ENCODE results near the gene CPEB3. TPM values are rescaled to one million over a fixed set of nuclear protein-coding genes. Genes with fewer than 3 reads are reported as not detected.
A peak's percentile ranks its signal among the peaks of the same experiment; 100 is the strongest.

Gene CPEB3
- total RNA-seq, 1 experiment from 2014 or later = 1.0 TPM

GRCh38 chr10:92052088-92052487 is 238.8 kb downstream of the CPEB3 start:
- Histone ChIP-seq H3K9ac (ENCODE audit: extremely low read depth, insufficient read length, low read length) (no peak overlapping the region), H2BK5ac (ENCODE audit: insufficient read length, low read length) (no peak overlapping the region), H3K56ac (ENCODE audit: insufficient read length, low read depth, low read length) (no peak overlapping the region), H2AFZ (ENCODE audit: low read length) (no peak overlapping the region), H3K4me1 (ENCODE audit: insufficient read depth, low read length) (0 out of 2 replicates have a peak, but pooled peaks cover 2% of the 10 kb centered on the region), H3K79me2 (ENCODE audit: insufficient read depth, low read length) (no peaks in the 10 kb centered on the region), H4K5ac (ENCODE audit: insufficient read length, low read depth, low read length) (no peak overlapping the region), H2BK15ac (ENCODE audit: low read depth, low read length) (no peak overlapping the region), H3K4ac (ENCODE audit: low read depth, low read length) (no peak overlapping the region), H3K4me2 (ENCODE audit: insufficient read depth, insufficient read length, low read length) (no peak overlapping the region), H3K23me2 (ENCODE audit: insufficient read length, low read depth, low read length, poor library complexity, severe bottlenecking) (no peaks in the 10 kb centered on the region), H3T11ph (ENCODE audit: low read length) (no peak overlapping the region), H3K23ac (ENCODE audit: insufficient read length, low read depth, low read length) (no peak overlapping the region), H2BK12ac (ENCODE audit: insufficient read length, low read depth, low read length) (no peak overlapping the region), H2BK20ac (ENCODE audit: low read depth, low read length, poor library complexity, severe bottlenecking) (no peak overlapping the region), H2AK5ac (ENCODE audit: insufficient read length, low read length) (no peak overlapping the region), H3K14ac (ENCODE audit: insufficient read depth, low read length) (no peak overlapping the region), H4K8ac (replicated peaks; ENCODE audit: insufficient read length, low read depth, low read length) (no peak overlapping the region), H3K27me3 (ENCODE audit: insufficient read depth, low read length) (no peaks in the 10 kb centered on the region), H3K79me1 (ENCODE audit: insufficient read depth, low read depth, low read length, poor library complexity, severe bottlenecking) (no peaks in the 10 kb centered on the region), H3K27ac (ENCODE audit: insufficient read length, low read depth, low read length) (no peak overlapping the region), H3K18ac (ENCODE audit: insufficient read length, low read depth, low read length) (no peak overlapping the region), H4K20me1 (ENCODE audit: control insufficient read depth, insufficient read depth, insufficient read length) (no peaks in the 10 kb centered on the region), H3K9me3 (ENCODE audit: control insufficient read depth, low read depth, low read length) (no peaks in the 10 kb centered on the region), H4K91ac (ENCODE audit: insufficient read length, low read depth, low read length) (no peak overlapping the region), H2BK120ac (ENCODE audit: low read depth, low read length, poor library complexity, severe bottlenecking) (no peak overlapping the region)
- no CpG with 5 or more reads among the region's 18 CpGs for WGBS (ENCODE audit: extremely low coverage, insufficient read length, low lambda C conversion rate)
- Mint-ChIP-seq H3K4me1 (peaks cover 0 to 6% of the 10 kb centered on the region in 2 experiments; a peak in 3 of 4 replicates), H3K9me3 (no peaks in the 10 kb centered on the region), H3K27me3 (ENCODE audit: low read depth) (no peaks in the 10 kb centered on the region), H3K4me3 (no peak overlapping the region), H3K27ac (peak overlapping the region in 1 of 3 experiments; percentile 56; a peak in 1 of 7 replicates), H3K36me3 (ENCODE audit: insufficient read depth in 1 of 3, low read depth in 3 of 3) (no peaks in the 10 kb centered on the region)
- DNase-seq = no peak
- no peak for TF ChIP-seq CTCF (conservative IDR thresholded peaks at IDR 0.05)
